Suppressor macrophage treated with lipopolysaccharide for 1 hour (primary cell): ENCODE data around the gene NLRC5.
A peak's percentile ranks its signal among the peaks of the same experiment; 100 is the strongest.
"Not testable (repeated sequence)": the region's sequence is repeated elsewhere in the genome, so short reads cannot be mapped to it uniquely, and the experiment has no call there.

Experiments used
- DNase-seq, 3 donors: peaks; one replicate each; pipeline ENCODE4 v3.0.0-alpha.2; 2020 to 2022

The NLRC5 gene

GRCh38 chr16:57001026-57001679 lies 11.8 kb downstream of the NLRC5 start:
- no peak for DNase-seq

DNA sequence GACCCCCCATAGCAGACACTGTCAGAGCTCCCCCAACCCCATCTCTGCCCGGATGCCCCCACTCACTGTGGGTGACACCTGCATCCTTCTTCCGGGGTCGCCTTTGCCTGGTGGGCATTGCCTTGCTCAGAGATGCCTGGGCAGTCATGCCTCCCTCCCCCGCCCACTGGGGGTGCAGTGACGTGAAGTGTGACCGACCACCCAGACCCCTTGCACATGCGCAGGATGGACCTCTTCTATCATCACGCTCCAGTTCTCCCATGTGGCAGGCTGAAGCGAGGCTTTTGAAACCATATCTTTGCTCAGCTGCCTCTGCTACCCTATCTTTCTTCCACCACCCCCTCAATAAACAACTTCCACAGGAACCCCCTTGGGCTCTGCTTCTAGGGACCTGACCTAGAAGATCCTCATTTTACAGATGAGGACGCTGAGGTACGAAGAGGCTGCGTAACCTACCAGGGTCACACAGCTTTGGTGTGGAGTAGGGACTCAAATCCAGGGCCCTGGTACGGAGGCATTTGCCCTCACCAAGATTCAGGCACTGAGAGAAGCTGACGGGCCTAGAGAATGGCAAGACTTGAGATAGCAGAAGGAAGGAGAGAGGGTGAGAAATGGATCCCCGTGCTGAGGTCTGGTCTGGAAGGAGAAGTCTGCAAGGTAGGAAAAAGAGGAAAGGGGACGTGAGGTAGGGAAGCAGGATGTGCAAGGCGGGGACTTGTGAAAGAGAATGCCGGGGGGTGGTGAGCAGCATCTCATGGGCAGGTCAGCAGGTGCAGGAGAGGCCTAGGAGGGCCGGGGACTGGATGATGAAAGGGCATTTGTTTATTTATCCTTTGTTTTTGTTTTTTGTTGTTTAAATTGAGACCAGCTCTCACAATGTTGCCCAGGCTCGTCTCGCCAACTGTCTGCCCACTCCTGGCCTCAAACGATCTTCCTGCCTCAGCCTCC lies 14.4 kb downstream of the NLRC5 start:
- no peak for DNase-seq

- no peak for DNase-seq
These were observed 15.3 kb downstream of the NLRC5 start for GRCh38 chr16:57004387-57005250.

- DNase-seq: not testable (repeated sequence)
These were observed 16.2 kb downstream of the NLRC5 start for GRCh38 chr16:57005597-57005996.

GRCh38 chr16:57007050-57007449 lies 17.7 kb downstream of the NLRC5 start:
- DNase-seq: no peak

- DNase-seq: no peak
These were observed 18.2 kb downstream of the NLRC5 start for GRCh38 chr16:57007530-57007929.

DNA sequence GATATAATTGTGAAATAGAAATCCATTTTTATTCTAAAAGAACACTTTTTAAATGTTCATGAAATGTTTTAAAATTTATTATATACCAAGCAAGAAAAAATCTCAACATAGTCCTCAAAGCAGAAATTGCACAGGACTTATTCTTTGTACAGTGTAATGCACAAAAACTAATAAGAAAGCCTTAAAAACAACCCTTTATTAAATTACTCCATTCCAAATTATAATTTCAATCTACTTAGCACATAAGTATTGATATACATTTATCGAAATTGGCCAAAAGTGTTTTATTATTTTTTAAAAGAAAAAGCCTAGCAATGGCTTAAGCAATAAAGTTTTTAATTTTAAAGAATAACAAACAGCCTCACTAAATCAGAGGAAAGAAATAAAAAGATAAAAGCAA lies 19.1 kb downstream of the NLRC5 start:
- no peak for DNase-seq

DNA sequence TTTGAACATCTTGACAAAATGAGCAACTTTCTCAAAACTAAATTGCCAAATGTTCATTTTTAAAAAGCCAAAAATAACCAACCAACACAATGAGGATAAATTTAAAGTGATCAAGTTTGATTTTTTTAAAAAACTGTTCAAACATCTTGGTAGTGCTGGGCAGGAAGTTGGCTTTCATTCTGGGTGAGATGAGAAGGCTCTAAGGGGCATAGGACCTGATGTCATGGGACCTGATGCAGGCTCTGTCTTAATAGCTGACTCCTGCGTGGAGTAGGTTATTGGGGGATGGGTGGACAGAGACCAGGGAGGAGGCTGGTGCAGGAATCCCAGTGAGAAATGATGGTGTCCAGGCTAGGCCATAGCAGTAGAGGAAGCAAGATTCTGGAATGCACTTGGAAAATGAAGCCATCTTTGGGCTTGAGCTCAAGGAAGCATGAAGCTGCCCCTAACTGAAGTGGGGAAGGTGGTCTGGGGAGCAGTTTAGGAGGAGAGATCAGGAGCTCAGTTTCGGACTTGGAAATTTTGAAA lies 20.4 kb downstream of the NLRC5 start:
- DNase-seq: no peak

DNA sequence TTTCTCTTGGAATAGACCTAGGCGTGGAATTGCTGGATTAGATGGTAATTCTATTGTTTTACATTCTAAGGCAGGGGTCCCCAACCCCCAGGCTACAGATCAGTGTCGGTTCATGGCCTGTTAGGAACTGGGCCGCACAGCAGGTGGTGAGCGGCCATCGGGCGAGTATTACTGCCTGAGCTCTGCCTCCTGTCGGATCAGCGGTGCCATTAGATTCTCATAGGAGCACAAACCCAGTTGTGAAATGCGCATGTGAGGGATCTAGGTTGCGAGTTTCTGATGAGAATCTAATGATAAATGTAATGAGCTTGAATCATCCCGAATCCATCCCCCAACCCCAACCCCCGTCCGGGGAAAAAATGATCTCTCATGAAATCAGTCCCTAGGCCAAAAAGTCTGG lies 23.0 kb downstream of the NLRC5 start:
- DNase-seq: no peak

- no peak for DNase-seq
These were observed 23.9 kb downstream of the NLRC5 start for GRCh38 chr16:57013229-57013628.

DNA sequence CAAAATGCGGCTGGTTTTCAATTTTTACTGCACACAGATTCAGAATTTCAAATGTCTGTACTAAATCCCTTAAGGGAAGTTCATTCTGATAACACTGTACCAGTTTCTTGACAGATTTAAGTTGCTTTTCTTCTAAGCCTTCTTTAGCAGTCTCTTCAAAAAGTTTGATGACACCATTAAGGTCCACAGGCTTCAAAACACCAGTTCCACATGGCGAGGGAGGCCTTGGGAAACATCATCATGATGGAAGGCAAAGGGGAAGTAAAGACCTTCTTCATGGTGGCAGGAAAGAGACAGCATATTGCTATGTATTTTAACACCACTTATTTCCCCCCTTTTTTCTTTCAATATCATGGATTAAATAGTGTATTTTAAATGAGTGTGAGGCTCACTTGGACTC lies 24.5 kb downstream of the NLRC5 start:
- DNase-seq: peak; percentile 55 to 63 (median 63)

- DNase-seq: no peak
These were observed 26.9 kb downstream of the NLRC5 start for GRCh38 chr16:57016301-57016700.

GRCh38 chr16:57016831-57017230 lies 27.5 kb downstream of the NLRC5 start:
- DNase-seq: no peak

GRCh38 chr16:57017251-57017650 lies 27.9 kb downstream of the NLRC5 start:
- peak in 1 of 3 donors; percentile 29 for DNase-seq

DNA sequence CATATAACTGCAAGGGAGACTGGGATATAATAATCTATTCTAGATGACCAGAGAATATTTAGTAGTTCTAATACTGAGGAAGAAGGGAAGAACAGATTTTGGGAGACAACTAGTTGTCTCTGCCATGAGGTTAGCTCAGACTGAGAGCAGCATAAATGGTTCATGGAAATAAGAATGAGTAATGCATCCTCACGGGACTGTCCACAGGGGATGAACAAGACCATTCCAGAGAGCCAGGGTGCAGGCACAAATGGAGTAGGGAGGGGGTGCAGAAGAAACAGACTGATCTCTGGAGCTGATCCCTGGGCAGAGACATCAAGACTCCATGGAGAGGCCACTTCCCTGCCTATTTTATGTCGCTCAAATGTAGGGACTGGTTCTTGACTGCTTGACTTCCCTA lies 30.4 kb downstream of the NLRC5 start:
- DNase-seq: no peak

DNA sequence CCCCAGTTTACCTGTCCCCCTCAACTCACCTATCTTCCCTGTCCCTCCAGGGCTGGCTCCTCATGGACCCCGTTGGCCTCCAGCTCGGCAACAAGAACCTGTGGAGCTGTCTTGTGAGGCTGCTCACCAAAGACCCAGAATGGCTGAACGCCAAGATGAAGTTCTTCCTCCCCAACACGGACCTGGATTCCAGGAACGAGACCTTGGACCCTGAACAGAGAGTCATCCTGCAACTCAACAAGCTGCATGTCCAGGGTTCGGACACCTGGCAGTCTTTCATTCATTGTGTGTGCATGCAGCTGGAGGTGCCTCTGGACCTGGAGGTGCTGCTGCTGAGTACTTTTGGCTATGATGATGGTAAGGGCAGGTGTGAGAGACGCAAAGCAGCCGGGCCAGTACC lies 31.3 kb downstream of the NLRC5 start:
- no peak for DNase-seq

DNA sequence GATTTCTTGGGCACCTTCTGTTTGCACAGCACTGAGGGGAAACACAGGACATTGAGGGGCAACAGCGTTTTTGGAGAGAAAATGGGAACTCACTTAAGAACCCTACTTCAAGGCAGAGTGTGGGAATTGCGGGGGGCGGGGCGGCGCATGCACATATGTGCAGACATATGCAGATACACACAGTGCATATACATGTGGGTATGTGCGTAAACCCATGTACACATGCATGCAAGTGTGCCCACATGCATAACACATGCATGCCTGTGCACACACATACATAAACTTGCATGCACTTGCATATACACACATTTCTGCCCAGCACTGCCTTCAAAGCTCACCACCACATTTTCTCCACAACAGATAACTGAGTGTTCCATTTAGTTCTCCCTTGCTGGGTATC lies 32.4 kb downstream of the NLRC5 start:
- DNase-seq: no peak

DNA sequence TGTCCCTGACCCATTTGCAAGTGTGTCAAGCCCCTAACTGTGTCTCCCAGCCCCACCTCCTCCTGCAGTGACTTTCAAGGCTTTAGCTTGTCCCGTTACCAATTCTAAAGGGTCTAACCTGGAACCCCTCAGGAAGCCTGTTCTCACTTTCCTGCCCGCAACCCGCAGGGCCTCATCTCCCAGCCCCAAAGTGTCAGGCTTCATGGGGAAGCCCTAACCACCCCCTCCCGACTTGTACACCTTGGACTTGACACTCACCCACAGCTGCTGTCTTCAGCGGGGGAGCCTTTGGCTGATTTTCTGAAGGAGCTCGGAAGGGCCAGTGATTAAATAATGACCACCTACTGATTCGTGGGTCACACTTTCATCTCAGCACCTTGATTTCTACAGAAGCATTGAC lies 33.1 kb downstream of the NLRC5 start:
- no peak for DNase-seq

- DNase-seq: peak in 1 of 3 donors; percentile 41
These were observed 34.3 kb downstream of the NLRC5 start for GRCh38 chr16:57023541-57024249.

GRCh38 chr16:57024894-57025680 lies 35.7 kb downstream of the NLRC5 start:
- no peak for DNase-seq
